Natural killer cell (primary cell): ENCODE data around the gene PSMC1. TPM values are rescaled to one million over a fixed set of nuclear protein-coding genes. Genes with fewer than 3 reads are reported as not detected.

Source experiments
- ATAC-seq, 3 donors: fragments of 150-1000 bp in 2 of 3; fragments of 200-7000 bp in 1 of 3; cut with Tn5 transposase; 1 replicate in 1 of 3; 2 replicates in 2 of 3; pipeline ENCODE4 v1.10.0; 2021; ENCODE audit warnings: mild to moderate bottlenecking in 2 of 3, moderate library complexity in 2 of 3
- DNase-seq, 2 donors: peaks; one replicate each; pipeline versions ENCODE4 v3.0.0 to v3.0.0-alpha.2; 2013 to 2021; ENCODE audit warnings: mixed read lengths in 1 of 2
- H3K27ac ChIP-seq: one replicate; pipeline ENCODE4 v1.5.1; 2013; ENCODE audit warnings: mild to moderate bottlenecking, low read length
- H3K27me3 ChIP-seq: one replicate; pipeline ENCODE4 v1.6.1; 2013; ENCODE audit warnings: low read length; ENCODE audit not compliant: control insufficient read depth, insufficient read depth
- H3K36me3 ChIP-seq: one replicate; pipeline ENCODE4 v1.6.1; 2013; ENCODE audit warnings: low read length; ENCODE audit not compliant: control insufficient read depth, insufficient read depth
- H3K4me1 ChIP-seq: one replicate; pipeline ENCODE4 v1.6.1; 2013; ENCODE audit warnings: low read length; ENCODE audit not compliant: control insufficient read depth, insufficient read depth
- H3K4me3 ChIP-seq: one replicate; pipeline ENCODE4 v1.5.1; 2013; ENCODE audit warnings: low read length
- H3K9me3 ChIP-seq: one replicate; pipeline ENCODE4 v1.6.1; 2013; ENCODE audit warnings: low read length; ENCODE audit not compliant: control insufficient read depth, insufficient read depth
- H3K27ac Mint-ChIP-seq, 2 donors: one replicate each; pipeline ENCODE4 v1.8.0; 2022; ENCODE audit warnings: mild to moderate bottlenecking in 2 of 2, mixed read lengths in 2 of 2, moderate library complexity in 1 of 2
- H3K27me3 Mint-ChIP-seq, 2 donors: one replicate each; pipeline ENCODE4 v1.8.0; 2022; ENCODE audit warnings: low read depth in 2 of 2, mixed read lengths in 2 of 2
- H3K36me3 Mint-ChIP-seq: one replicate; pipeline ENCODE4 v1.8.0; 2022; ENCODE audit warnings: mixed read lengths
- H3K4me1 Mint-ChIP-seq, 2 donors: one replicate each; pipeline ENCODE4 v1.8.0; 2022; ENCODE audit warnings: mixed read lengths in 2 of 2
- H3K4me3 Mint-ChIP-seq: one replicate; pipeline ENCODE4 v1.8.0; 2022; ENCODE audit warnings: mild to moderate bottlenecking, moderate library complexity, mixed read lengths
- H3K9me3 Mint-ChIP-seq, 2 donors: one replicate each; pipeline ENCODE4 v1.8.0; 2022; ENCODE audit warnings: mixed read lengths in 2 of 2
- CTCF ChIP-seq: fragments of 200-600 bp; IDR thresholded peaks from one replicate; pipeline ENCODE4 v1.8.0; 2022; ENCODE audit warnings: antibody characterized with exemption
- WGBS: methylation state at CpG from one replicate; pipeline ENCODE4 v1.1.7; 2013; ENCODE audit warnings: missing lambda C conversion rate; ENCODE audit not compliant: insufficient coverage; 5-methylcytosine and 5-hydroxymethylcytosine counted together
- intact Hi-C: fragments of 100-400 bp; cut with micrococcal nuclease; formaldehyde crosslinking; loops from one replicate; pipeline ENCODE4 v1.14.2; 2022
- total RNA-seq, 4 donors: library from RNA; stranded (reverse); fragments of 120-200 nt in 1 of 4; gene quantifications; one replicate each; pipeline versions ENCODE4 v1.2.3 to v1.2.4, GENCODE V29; 2013 to 2022

The PSMC1 gene
- total RNA-seq, 3 donors from 2014 or later (not counting 1 experiment from before 2014, with no cell fraction given): 84.1 to 97.1 (median 93.1) TPM

GRCh38 chr14:90319634-90320541 lies 63.5 kb downstream of the PSMC1 start:
- Mint-ChIP-seq H3K9me3 (no peaks in the 10 kb centered on the region), H3K4me3 (no peak overlapping the region), H3K27ac (no peak overlapping the region), H3K4me1 (peaks cover 17 to 23% of the 10 kb centered on the region in 2 donors), H3K36me3 (peaks cover 14% of the 10 kb centered on the region), H3K27me3 (no peaks in the 10 kb centered on the region)
- 90% methylated on average over 2 of the region's 6 CpGs for WGBS
- DNase-seq: no peak
- Histone ChIP-seq H3K27ac (no peak overlapping the region), H3K4me1 (no peaks in the 10 kb centered on the region), H3K9me3 (no peaks in the 10 kb centered on the region), H3K36me3 (peaks cover 22% of the 10 kb centered on the region), H3K27me3 (no peaks in the 10 kb centered on the region), H3K4me3 (no peak overlapping the region)
- intact Hi-C loops: no loop called here
- ATAC-seq: no peak
- no peak for TF ChIP-seq CTCF

DNA sequence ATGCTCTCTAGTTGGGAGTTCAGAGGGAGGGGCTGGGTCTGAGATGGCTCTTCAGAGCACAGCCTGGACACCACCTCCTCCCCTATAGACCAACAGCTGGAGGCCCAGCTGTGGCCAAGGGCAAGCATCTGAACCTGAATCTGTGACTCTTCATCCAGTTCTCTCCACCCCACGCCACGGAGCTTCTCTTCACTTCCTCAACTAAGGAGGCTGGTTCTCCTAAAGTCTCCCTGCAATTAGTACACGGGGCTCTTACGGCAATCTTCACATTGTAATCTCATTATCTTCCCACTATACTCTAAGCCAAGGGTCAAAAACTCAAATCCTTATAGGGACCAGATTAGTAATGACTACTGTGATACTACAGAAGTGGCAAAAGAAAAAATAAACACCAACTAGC lies 65.5 kb downstream of the PSMC1 start:
- ATAC-seq (no peak), DNase-seq (no peak)
- Histone ChIP-seq H3K4me1 (no peaks in the 10 kb centered on the region), H3K4me3 (no peak overlapping the region), H3K9me3 (no peaks in the 10 kb centered on the region), H3K27me3 (no peaks in the 10 kb centered on the region), H3K36me3 (peaks cover 10% of the 10 kb centered on the region), H3K27ac (no peak overlapping the region)
- Mint-ChIP-seq H3K4me3 (no peak overlapping the region), H3K36me3 (peaks cover 6% of the 10 kb centered on the region), H3K9me3 (no peaks in the 10 kb centered on the region), H3K27ac (no peak overlapping the region), H3K27me3 (no peaks in the 10 kb centered on the region), H3K4me1 (peaks cover 17 to 25% of the 10 kb centered on the region in 2 donors)
- 92% methylated on average over 4 of the region's 4 CpGs for WGBS
- no peak for TF ChIP-seq CTCF
- intact Hi-C loops: no loop called here

Other genes starting within 250 kb of the PSMC1 start
- gene KCNK13, start 194.6 kb upstream of the PSMC1 start, total RNA-seq: not detected
- 10 to 100 TPM; 32.6 to 46.3 (median 40.7) TPM for gene NRDE2, start 75.4 kb downstream of the PSMC1 start, total RNA-seq
- gene CALM1, start 140.5 kb downstream of the PSMC1 start, total RNA-seq: 1,000 to 10,000 TPM in 1 of 3 donors, 100 to 1,000 TPM in 2; 868 to 1,074 (median 907) TPM